OCI-LY3 (cell line): ENCODE measurements around the gene GNPNAT1.
"Not testable (repeated sequence)": the region's sequence is repeated elsewhere in the genome, so short reads cannot be mapped to it uniquely, and the experiment has no call there.

ENCODE experiments used
- H2AFZ ChIP-seq: fragments of 200-600, 300-600 bp; shearing (Covaris generic); 2 replicates; pipeline ENCODE4 v1.6.0; 2014; ENCODE audit warnings: antibody characterized with exemption, low read depth, low read length
- H3K27ac ChIP-seq: fragments of 200-600, 300-600 bp; sonication (generic); 2 replicates; pipeline ENCODE4 v1.5.1; 2014; ENCODE audit warnings: mild to moderate bottlenecking, low read length, moderate library complexity, mixed read lengths
- H3K27me3 ChIP-seq: fragments of 200-600, 300-600 bp; sonication (generic); 2 replicates; pipeline ENCODE4 v1.6.1; 2014; ENCODE audit warnings: low read depth, low read length, mixed read lengths
- H3K36me3 ChIP-seq: fragments of 200-600, 300-600 bp; sonication (generic); replicated peaks from 2 replicates; pipeline ENCODE3; 2014; ENCODE audit warnings: low read depth, low read length, mixed read lengths
- H3K4me1 ChIP-seq: fragments of 300-600, 200-600 bp; sonication (generic); 2 replicates; pipeline ENCODE4 v1.6.1; 2014; ENCODE audit warnings: low read length, mixed read lengths
- H3K4me2 ChIP-seq: fragments of 200-600, 300-600 bp; sonication (generic); 2 replicates; pipeline ENCODE4 v1.6.1; 2014; ENCODE audit warnings: low read length, mixed read lengths
- H3K4me3 ChIP-seq: fragments of 300-600, 200-600 bp; sonication (generic); 2 replicates; pipeline ENCODE4 v1.5.1; 2014; ENCODE audit warnings: antibody characterized with exemption, mild to moderate bottlenecking, low read length, moderate library complexity
- H3K79me2 ChIP-seq: fragments of 300-600, 200-600 bp; shearing (Covaris generic); 2 replicates; pipeline ENCODE4 v1.6.1; 2014; ENCODE audit warnings: mild to moderate bottlenecking, low read length, mixed read lengths
- H3K9ac ChIP-seq: fragments of 300-600, 200-600 bp; shearing (Covaris generic); 2 replicates; pipeline ENCODE4 v1.6.0; 2014; ENCODE audit warnings: mild to moderate bottlenecking, low read length, moderate library complexity
- H3K9me3 ChIP-seq: fragments of 200-600, 300-600 bp; shearing (Covaris generic); 2 replicates; pipeline ENCODE4 v1.6.1; 2014; ENCODE audit warnings: low read length, mixed read lengths; ENCODE audit not compliant: insufficient read depth
- H4K20me1 ChIP-seq: fragments of 200-600, 300-600 bp; sonication (generic); 2 replicates; pipeline ENCODE4 v1.6.1; 2016; ENCODE audit warnings: low read length, mixed read lengths; ENCODE audit not compliant: insufficient read depth
- CTCF ChIP-seq: fragments of 200-600, 300-600 bp; sonication (generic); IDR thresholded peaks from 2 replicates; pipeline ENCODE4 v1.5.1; 2014; ENCODE audit warnings: antibody characterized with exemption, low read length, low read depth
- EZH2phosphoT487 ChIP-seq: fragments of 200-600 bp; shearing (Covaris generic); IDR thresholded peaks from 2 replicates; pipeline ENCODE4 v1.6.1; 2018; ENCODE audit warnings: antibody characterized with exemption, mixed run types, low read depth

Gene GNPNAT1

GRCh38 chr14:52778702-52779101, 12.7 kb downstream of the GNPNAT1 start:
- peaks cover 29% of the 10 kb centered on the region for H3K36me3 ChIP-seq
- H3K9me3 ChIP-seq, result no peaks in the 10 kb centered on the region
- H3K9ac ChIP-seq, result no peak overlapping the region
- no peak for TF ChIP-seq EZH2phosphoT487
- no peak for TF ChIP-seq CTCF
- no peak overlapping the region for H3K27ac ChIP-seq
- no peaks in the 10 kb centered on the region for H3K4me1 ChIP-seq
- H3K27me3 ChIP-seq, result no peaks in the 10 kb centered on the region
- H3K79me2 ChIP-seq, result no peaks in the 10 kb centered on the region
- no peak overlapping the region for H2AFZ ChIP-seq
- no peak overlapping the region for H3K4me2 ChIP-seq
- no peaks in the 10 kb centered on the region for H4K20me1 ChIP-seq
- no peak overlapping the region for H3K4me3 ChIP-seq

- no peaks in the 10 kb centered on the region for H3K27me3 ChIP-seq
- H2AFZ ChIP-seq, result no peak overlapping the region
- no peak overlapping the region for H3K4me2 ChIP-seq
- H3K9ac ChIP-seq, result no peak overlapping the region
- H4K20me1 ChIP-seq, result no peaks in the 10 kb centered on the region
- TF ChIP-seq EZH2phosphoT487 (no peak), CTCF (no peak)
- no peaks in the 10 kb centered on the region for H3K9me3 ChIP-seq
- peaks cover 27% of the 10 kb centered on the region for H3K36me3 ChIP-seq
- H3K27ac ChIP-seq, result no peak overlapping the region
- H3K4me1 ChIP-seq, result no peaks in the 10 kb centered on the region
- no peaks in the 10 kb centered on the region for H3K79me2 ChIP-seq
- H3K4me3 ChIP-seq, result no peak overlapping the region
Measured at GRCh38 chr14:52776816-52777215, 14.6 kb downstream of the GNPNAT1 start.

GRCh38 chr14:52769887-52770286, 21.5 kb downstream of the GNPNAT1 start:
- no peaks in the 10 kb centered on the region for H3K79me2 ChIP-seq
- H2AFZ ChIP-seq, result no peak overlapping the region
- TF ChIP-seq CTCF (no peak), EZH2phosphoT487 (no peak)
- H3K4me2 ChIP-seq, result no peak overlapping the region
- peaks cover 11% of the 10 kb centered on the region for H3K36me3 ChIP-seq
- H3K4me1 ChIP-seq, result no peaks in the 10 kb centered on the region
- H3K9ac ChIP-seq, result no peak overlapping the region
- no peak overlapping the region for H3K27ac ChIP-seq
- H3K4me3 ChIP-seq, result no peak overlapping the region
- no peaks in the 10 kb centered on the region for H3K9me3 ChIP-seq
- H4K20me1 ChIP-seq, result no peaks in the 10 kb centered on the region
- no peaks in the 10 kb centered on the region for H3K27me3 ChIP-seq

GRCh38 chr14:52767058-52767833, 24.2 kb downstream of the GNPNAT1 start:
- Histone ChIP-seq H3K9ac (no peak overlapping the region), H3K4me1 (no peaks in the 10 kb centered on the region), H4K20me1 (no peaks in the 10 kb centered on the region), H3K4me2 (no peak overlapping the region), H3K79me2 (no peaks in the 10 kb centered on the region), H3K27ac (no peak overlapping the region), H3K27me3 (no peaks in the 10 kb centered on the region), H2AFZ (no peak overlapping the region), H3K4me3 (no peak overlapping the region), H3K9me3 (no peaks in the 10 kb centered on the region), H3K36me3 (peaks cover 8% of the 10 kb centered on the region)
- TF ChIP-seq CTCF (no peak), EZH2phosphoT487 (no peak)

GRCh38 chr14:52762923-52763322, 28.5 kb downstream of the GNPNAT1 start:
- H3K27me3 ChIP-seq, H3K9ac ChIP-seq, H4K20me1 ChIP-seq, H3K36me3 ChIP-seq, H3K9me3 ChIP-seq, H3K4me1 ChIP-seq, H3K4me2 ChIP-seq, H3K27ac ChIP-seq, H3K79me2 ChIP-seq, H3K4me3 ChIP-seq, H2AFZ ChIP-seq: not testable (repeated sequence)
